Measurements from ENCODE around the gene OR4N2. TPM values are rescaled to one million over a fixed set of nuclear protein-coding genes. Genes with fewer than 3 reads are reported as not detected.
"Not testable (repeated sequence)": the region's sequence is repeated elsewhere in the genome, so short reads cannot be mapped to it uniquely, and the experiment has no call there.

OR4N2 gene
- polyA plus RNA-seq, 12 donors = not detected

DNA sequence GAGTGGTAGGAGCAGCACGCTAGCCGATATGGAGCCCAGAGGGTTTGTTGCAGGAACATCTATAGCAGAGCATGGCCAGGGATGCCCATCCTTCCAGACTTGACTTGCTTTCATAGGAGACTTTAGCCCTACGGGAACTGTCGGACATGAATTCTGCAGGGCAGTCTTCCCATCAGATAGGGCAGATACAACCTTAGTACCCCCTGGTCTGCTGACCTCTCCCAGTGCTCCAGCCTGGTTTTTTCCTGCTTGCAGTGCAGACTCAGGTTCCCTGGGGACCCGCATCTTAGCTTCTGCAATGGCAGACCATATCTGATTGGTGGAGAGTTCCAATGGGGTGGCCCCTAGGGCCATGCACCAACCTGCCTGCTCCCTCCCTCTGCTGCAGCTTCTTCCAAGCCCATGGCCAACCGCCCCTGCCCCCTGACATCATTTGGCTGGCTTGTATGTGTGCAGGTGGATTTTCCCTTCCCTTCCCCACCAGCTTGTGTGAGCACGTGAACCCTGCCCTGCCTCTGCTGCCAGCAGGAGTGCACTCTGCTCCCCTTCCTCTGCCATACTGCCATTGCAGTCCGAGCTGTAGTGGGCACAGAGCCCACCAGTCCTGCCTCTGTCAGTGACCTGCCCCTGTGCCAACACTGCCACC, 30.8 kb downstream of the OR4N2 start:
- DNase-seq = not testable (repeated sequence)

DNA sequence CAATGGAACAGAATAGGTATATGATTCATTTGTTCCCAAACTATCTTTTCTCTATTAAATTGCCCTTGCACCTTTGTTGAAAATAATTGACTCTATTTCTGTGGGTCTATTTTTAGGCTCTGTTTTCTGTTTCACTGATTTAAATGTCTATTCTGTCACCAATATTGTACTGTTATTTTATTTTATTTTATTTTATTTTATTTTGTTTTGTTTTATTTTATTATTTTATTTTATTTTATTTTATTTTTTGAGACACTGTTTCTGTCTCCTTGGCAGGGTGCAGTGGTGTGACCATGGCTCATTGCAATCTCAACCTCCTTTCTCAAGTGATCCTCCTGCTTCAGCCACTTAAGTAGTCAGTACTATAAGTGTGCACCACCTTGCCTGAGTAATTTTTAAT, 34.9 kb downstream of the OR4N2 start:
- no peak for DNase-seq

DNA sequence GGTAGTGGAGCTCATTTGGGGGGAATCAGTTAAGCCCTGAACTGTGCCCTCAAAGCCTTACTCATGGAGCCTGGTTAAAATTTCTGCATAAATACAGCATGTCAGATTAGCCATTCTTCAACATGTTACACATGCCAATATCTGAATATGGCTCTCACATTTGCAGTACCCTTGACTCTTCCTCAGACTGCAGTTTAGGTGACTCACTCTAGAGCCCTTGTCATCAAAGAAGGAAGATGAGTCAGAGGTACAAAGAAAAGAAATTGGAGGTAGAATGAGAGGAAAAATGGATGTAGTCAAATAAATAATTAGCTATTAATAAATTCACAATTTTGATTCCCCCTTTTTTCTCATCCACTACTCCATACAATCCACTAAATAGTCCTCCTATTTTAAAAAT, 47.8 kb downstream of the OR4N2 start:
- DNase-seq = no peak

DNA sequence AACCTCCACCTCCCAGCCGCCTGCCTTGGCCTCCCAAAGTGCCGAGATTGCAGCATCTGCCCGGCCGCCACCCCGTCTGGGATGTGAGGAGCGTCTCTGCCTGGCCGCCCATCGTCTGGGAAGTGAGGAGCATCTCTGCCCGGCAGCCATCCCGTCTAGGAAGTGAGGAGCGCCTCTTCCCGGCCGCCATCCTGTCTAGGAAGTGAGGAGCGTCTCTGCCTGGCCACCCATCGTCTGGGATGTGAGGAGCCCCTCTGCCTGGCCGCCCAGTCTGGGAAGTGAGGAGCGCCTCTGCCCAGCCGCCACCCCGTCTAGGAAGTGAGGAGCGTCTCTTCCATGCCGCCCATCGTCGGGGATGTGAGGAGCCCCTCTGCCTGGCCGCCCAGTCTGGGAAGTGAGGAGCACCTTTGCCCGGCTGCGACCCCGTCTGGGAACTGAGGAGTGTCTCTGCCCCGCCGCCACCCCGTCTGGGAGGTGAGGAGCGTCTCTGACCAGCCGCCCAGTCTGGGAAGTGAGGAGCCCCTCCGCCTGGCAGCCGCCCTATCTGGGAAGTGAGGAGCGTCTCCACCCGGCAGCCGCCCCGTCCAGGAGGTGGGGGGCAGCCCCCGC, 62.6 kb downstream of the OR4N2 start:
- not testable (repeated sequence) for DNase-seq

DNA sequence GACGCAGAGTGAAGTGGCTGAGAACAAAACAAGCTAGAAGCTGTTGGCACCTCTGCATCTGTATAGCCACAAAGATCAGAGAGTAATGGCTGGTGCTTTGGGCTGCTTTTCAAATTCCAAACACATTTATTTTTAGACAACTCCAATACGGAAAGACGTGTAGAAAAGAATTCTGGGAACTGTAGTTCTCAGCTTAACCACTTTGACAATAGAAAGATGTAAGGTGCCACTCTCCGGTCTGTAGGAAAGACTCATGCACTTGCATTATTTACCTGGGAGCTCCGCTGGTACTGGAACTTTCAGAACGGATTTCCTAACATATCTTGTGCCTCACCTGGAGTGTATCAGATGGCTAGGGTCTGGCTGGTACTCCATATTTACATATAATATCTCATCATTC, 69.6 kb downstream of the OR4N2 start:
- no peak for DNase-seq

DNA sequence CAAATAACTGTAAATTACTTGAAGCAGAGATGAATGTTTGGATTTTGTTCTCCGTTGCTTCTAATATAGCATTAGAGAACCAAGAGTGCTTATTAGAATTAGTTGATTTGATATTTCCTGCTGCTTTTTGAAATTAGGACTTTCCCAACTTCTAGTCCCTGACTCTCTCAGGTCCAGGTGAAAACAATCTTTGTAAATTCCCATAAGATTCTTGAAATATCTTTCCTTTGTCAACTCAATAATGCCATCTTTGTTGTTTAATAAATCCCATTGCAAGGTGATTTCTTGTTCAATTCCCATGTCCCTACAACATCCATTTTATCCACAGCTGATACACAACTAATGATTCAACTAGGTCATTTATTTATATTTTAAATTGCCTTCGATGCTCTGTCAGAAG, 71.3 kb downstream of the OR4N2 start, which contains the start of gene OR4K2:
OR4K2 (plus strand) TSS at position 301 of the 400 bp plus-strand sequence. CDS start 1,126 bp downstream, outside the sequence.
- no peak for DNase-seq

DNA sequence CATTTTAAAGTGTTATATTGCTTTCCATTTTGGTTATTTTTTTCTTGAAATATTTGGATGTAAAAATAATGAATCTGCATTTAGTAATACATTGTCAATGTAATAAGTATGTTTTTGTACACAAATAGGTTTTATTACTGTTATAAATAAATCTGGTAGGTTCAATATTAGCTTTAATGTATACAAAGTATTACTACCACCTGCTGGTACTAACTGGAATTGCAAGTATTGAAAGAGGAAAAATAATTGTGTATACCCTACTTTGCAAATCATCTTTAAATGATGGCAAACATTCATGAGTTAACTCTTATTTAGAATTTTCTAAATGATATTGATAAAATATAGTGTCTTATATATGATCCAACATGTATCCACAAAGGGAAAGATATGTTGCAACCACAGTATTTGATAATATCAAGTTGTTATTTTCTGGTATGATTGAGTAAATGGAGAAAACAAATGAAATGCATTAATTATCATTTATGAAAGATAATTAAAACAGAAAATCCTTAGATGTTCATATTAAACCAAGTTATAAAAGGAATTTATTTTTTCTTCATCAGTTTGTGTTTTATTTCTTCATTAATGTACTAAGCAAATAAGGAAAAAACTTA, 74.6 kb downstream of the OR4N2 start:
- DNase-seq = no peak

Other genes starting within 250 kb of the OR4N2 start
- not detected for gene OR11H2, start 89.9 kb upstream of the OR4N2 start, polyA plus RNA-seq (ENCODE audit: insufficient read length in 12 of 12)
- gene OR4Q3, start 60.2 kb upstream of the OR4N2 start, polyA plus RNA-seq (ENCODE audit: insufficient read length in 12 of 12) = not detected
- gene OR4M1, start 30.3 kb upstream of the OR4N2 start, polyA plus RNA-seq (ENCODE audit: insufficient read length in 12 of 12) = not detected
- under 1 TPM in 1 of 12 donors, not detected in 11; 0.01 TPM for gene OR4K2, start 71.4 kb downstream of the OR4N2 start, polyA plus RNA-seq (ENCODE audit: insufficient read length in 12 of 12)
- gene OR4K5, start 116.8 kb downstream of the OR4N2 start, polyA plus RNA-seq (ENCODE audit: insufficient read length in 12 of 12) = not detected
- gene OR4K1, start 127.1 kb downstream of the OR4N2 start, polyA plus RNA-seq (ENCODE audit: insufficient read length in 12 of 12) = not detected
- not detected for gene OR4K15, start 171.8 kb downstream of the OR4N2 start, polyA plus RNA-seq (ENCODE audit: insufficient read length in 12 of 12)
- not detected for gene OR4Q2, start 198.4 kb downstream of the OR4N2 start, polyA plus RNA-seq (ENCODE audit: insufficient read length in 12 of 12)
- not detected for gene OR4K14, start 215.5 kb downstream of the OR4N2 start, polyA plus RNA-seq (ENCODE audit: insufficient read length in 12 of 12)
- not detected for gene OR4K13, start 232.3 kb downstream of the OR4N2 start, polyA plus RNA-seq (ENCODE audit: insufficient read length in 12 of 12)

All from muscle of arm (tissue), 12 donors.